Astrocyte (in vitro differentiated cells and primary cell): ENCODE results near the gene EFNA1. TPM values are rescaled to one million over a fixed set of nuclear protein-coding genes. Genes with fewer than 3 reads are reported as not detected.

Experiments
- DNase-seq: peaks from one replicate; pipeline ENCODE4 v3.0.0-alpha.2; 2010; ENCODE audit warnings: low read depth
- FAIRE-seq: peaks from 2 replicates; lab custom pipeline; 2011; peaks lifted over from hg19 to GRCh38; lab: Jason Lieb, UNC
- H2AFZ ChIP-seq: 2 replicates; pipeline ENCODE4 v1.6.0; 2012; ENCODE audit warnings: low read depth, low read length, inconsistent platforms
- H3K27ac ChIP-seq: 2 replicates; pipeline ENCODE4 v1.5.1; 2011; ENCODE audit warnings: low read depth, low read length, inconsistent platforms
- H3K27me3 ChIP-seq: 2 replicates; pipeline ENCODE4 v1.6.0; 2011; ENCODE audit warnings: low read length, inconsistent platforms; ENCODE audit not compliant: insufficient read depth
- H3K36me3 ChIP-seq: 2 replicates; pipeline ENCODE4 v1.5.1; 2011; ENCODE audit warnings: low read length, inconsistent platforms; ENCODE audit not compliant: insufficient read depth
- H3K4me1 ChIP-seq: 2 replicates; pipeline ENCODE4 v1.5.1; 2011; ENCODE audit warnings: low read length, inconsistent platforms; ENCODE audit not compliant: insufficient read depth
- H3K4me2 ChIP-seq: 2 replicates; pipeline ENCODE4 v1.6.0; 2012; ENCODE audit warnings: low read length, inconsistent platforms
- H3K4me3 ChIP-seq: 2 replicates; pipeline ENCODE4 v1.5.1; 2011; ENCODE audit warnings: low read depth, mild to moderate bottlenecking, low read length, inconsistent platforms; ENCODE audit not compliant: insufficient read depth
- H3K79me2 ChIP-seq: 2 replicates; pipeline ENCODE4 v1.6.0; 2012; ENCODE audit warnings: mild to moderate bottlenecking, low read length, inconsistent platforms; ENCODE audit not compliant: insufficient read depth
- H3K9ac ChIP-seq: 2 replicates; pipeline ENCODE4 v1.6.0; 2012; ENCODE audit warnings: mild to moderate bottlenecking, low read length, inconsistent platforms
- H3K9me3 ChIP-seq: 2 replicates; pipeline ENCODE4 v1.5.1; 2012; ENCODE audit warnings: low read depth, mild to moderate bottlenecking, low read length, inconsistent platforms; ENCODE audit not compliant: insufficient read depth
- H4K20me1 ChIP-seq: 2 replicates; pipeline ENCODE4 v1.6.0; 2012; ENCODE audit warnings: low read length, inconsistent platforms; ENCODE audit not compliant: insufficient read depth
- H3K27ac Mint-ChIP-seq: one replicate; pipeline ENCODE4 v1.8.0; 2021; ENCODE audit warnings: mild to moderate bottlenecking, mixed read lengths; ENCODE audit not compliant: unreplicated experiment
- H3K27me3 Mint-ChIP-seq: one replicate; pipeline ENCODE4 v1.8.0; 2021; ENCODE audit warnings: low read depth, mixed read lengths; ENCODE audit not compliant: unreplicated experiment
- H3K36me3 Mint-ChIP-seq: one replicate; pipeline ENCODE4 v1.8.0; 2021; ENCODE audit warnings: low read depth, mixed read lengths; ENCODE audit not compliant: unreplicated experiment
- H3K4me1 Mint-ChIP-seq: one replicate; pipeline ENCODE4 v1.8.0; 2021; ENCODE audit warnings: low read depth, mixed read lengths; ENCODE audit not compliant: unreplicated experiment
- H3K4me3 Mint-ChIP-seq: one replicate; pipeline ENCODE4 v1.8.0; 2021; ENCODE audit warnings: mild to moderate bottlenecking, moderate library complexity, mixed read lengths; ENCODE audit not compliant: unreplicated experiment
- H3K9me3 Mint-ChIP-seq: one replicate; pipeline ENCODE4 v1.8.0; 2021; ENCODE audit warnings: mild to moderate bottlenecking, mixed read lengths; ENCODE audit not compliant: unreplicated experiment
- EZH2 ChIP-seq: IDR thresholded peaks from 2 replicates; pipeline ENCODE4 v1.6.1; 2012; ENCODE audit warnings: mild to moderate bottlenecking, low read length, inconsistent platforms; ENCODE audit not compliant: insufficient read depth
- total RNA-seq: library from RNA; stranded (reverse); gene quantifications from 2 replicates; pipeline ENCODE4 v1.2.1, GENCODE V29; 2021
- TF ChIP-seq, protein P1 (sequence below): IDR thresholded peaks from 2 replicates; pipeline ENCODE4 v1.5.1; 2011; ENCODE audit warnings: low read depth, mild to moderate bottlenecking, inconsistent platforms, low read length, moderate library complexity; ENCODE audit not compliant: insufficient read depth

The EFNA1 gene
- total RNA-seq, 1 donor from 2014 or later, result 16.4 TPM

- no peak overlapping the region for H3K4me3 Mint-ChIP-seq
- H3K27ac Mint-ChIP-seq, result no peak overlapping the region
Measured at GRCh38 chr1:155094622-155094948, 33.1 kb upstream of the EFNA1 start.

GRCh38 chr1:155099331-155099730, 28.3 kb upstream of the EFNA1 start:
- no peak overlapping the region for H3K4me3 Mint-ChIP-seq

More at GRCh38 chr1:155094622-155094948, 33.1 kb upstream of the EFNA1 start:
- H3K79me2 ChIP-seq, result no peaks in the 10 kb centered on the region
- no peak for FAIRE-seq
- H3K9me3 Mint-ChIP-seq, result no peaks in the 10 kb centered on the region
- H3K4me3 ChIP-seq, result no peak overlapping the region
- no peaks in the 10 kb centered on the region for H3K36me3 ChIP-seq
- peaks cover 11% of the 10 kb centered on the region for H3K27me3 Mint-ChIP-seq
- H2AFZ ChIP-seq, result no peak overlapping the region
- no peak overlapping the region for H3K4me2 ChIP-seq
- peaks cover 7% of the 10 kb centered on the region for H3K4me1 ChIP-seq
- peaks cover 10% of the 10 kb centered on the region for H3K4me1 Mint-ChIP-seq
- H4K20me1 ChIP-seq, result no peaks in the 10 kb centered on the region
- DNase-seq, result no peak
- H3K9ac ChIP-seq, result no peak overlapping the region
- no peak for TF ChIP-seq EZH2
- TF ChIP-seq, protein P1, sequence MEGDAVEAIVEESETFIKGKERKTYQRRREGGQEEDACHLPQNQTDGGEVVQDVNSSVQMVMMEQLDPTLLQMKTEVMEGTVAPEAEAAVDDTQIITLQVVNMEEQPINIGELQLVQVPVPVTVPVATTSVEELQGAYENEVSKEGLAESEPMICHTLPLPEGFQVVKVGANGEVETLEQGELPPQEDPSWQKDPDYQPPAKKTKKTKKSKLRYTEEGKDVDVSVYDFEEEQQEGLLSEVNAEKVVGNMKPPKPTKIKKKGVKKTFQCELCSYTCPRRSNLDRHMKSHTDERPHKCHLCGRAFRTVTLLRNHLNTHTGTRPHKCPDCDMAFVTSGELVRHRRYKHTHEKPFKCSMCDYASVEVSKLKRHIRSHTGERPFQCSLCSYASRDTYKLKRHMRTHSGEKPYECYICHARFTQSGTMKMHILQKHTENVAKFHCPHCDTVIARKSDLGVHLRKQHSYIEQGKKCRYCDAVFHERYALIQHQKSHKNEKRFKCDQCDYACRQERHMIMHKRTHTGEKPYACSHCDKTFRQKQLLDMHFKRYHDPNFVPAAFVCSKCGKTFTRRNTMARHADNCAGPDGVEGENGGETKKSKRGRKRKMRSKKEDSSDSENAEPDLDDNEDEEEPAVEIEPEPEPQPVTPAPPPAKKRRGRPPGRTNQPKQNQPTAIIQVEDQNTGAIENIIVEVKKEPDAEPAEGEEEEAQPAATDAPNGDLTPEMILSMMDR, result no peak
- H3K36me3 Mint-ChIP-seq, result no peaks in the 10 kb centered on the region
- peaks cover 17% of the 10 kb centered on the region for H3K27me3 ChIP-seq
- no peak overlapping the region for H3K27ac ChIP-seq
- no peaks in the 10 kb centered on the region for H3K9me3 ChIP-seq

DNA sequence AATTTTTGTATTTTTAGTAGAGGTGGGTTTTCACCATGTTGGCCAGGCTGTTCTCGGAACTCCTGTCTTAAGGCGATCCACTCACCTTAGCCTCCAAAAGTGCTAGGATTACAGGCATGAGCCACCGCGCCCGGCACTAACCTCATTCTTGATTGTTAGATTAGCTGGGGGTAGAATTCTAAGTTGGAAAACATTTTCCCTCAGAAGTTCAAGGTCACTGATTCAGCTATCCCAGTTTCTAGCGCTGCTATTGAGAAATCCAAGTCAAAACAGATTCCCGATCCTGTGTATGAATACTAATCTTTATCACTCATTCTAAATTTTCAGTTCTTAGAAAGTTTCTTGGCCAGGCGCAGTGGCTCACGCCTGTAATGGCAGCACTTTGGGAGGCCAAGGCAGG, 24.4 kb upstream of the EFNA1 start:
- Histone ChIP-seq H3K4me3 (no peak overlapping the region), H3K9ac (no peak overlapping the region), H3K27ac (no peak overlapping the region), H3K9me3 (no peaks in the 10 kb centered on the region), H3K79me2 (no peaks in the 10 kb centered on the region), H2AFZ (no peak overlapping the region), H3K27me3 (peaks cover 10% of the 10 kb centered on the region), H3K4me2 (no peak overlapping the region), H3K4me1 (no peaks in the 10 kb centered on the region), H4K20me1 (no peaks in the 10 kb centered on the region), H3K36me3 (no peaks in the 10 kb centered on the region)
- H3K27me3 Mint-ChIP-seq, result peaks cover 24% of the 10 kb centered on the region
- H3K9me3 Mint-ChIP-seq, result peaks cover 2% of the 10 kb centered on the region
- FAIRE-seq, result no peak
- H3K27ac Mint-ChIP-seq, result no peak overlapping the region
- no peak for TF ChIP-seq EZH2
- TF ChIP-seq, protein P1, result no peak
- no peak for DNase-seq
- peaks cover 1% of the 10 kb centered on the region for H3K36me3 Mint-ChIP-seq
- no peaks in the 10 kb centered on the region for H3K4me1 Mint-ChIP-seq
- no peak overlapping the region for H3K4me3 Mint-ChIP-seq

More at GRCh38 chr1:155099331-155099730, 28.3 kb upstream of the EFNA1 start:
- no peaks in the 10 kb centered on the region for H3K36me3 Mint-ChIP-seq
- Histone ChIP-seq H3K36me3 (no peaks in the 10 kb centered on the region), H2AFZ (no peak overlapping the region), H3K4me3 (no peak overlapping the region), H3K4me1 (no peaks in the 10 kb centered on the region), H3K79me2 (no peaks in the 10 kb centered on the region), H3K9me3 (no peaks in the 10 kb centered on the region), H3K27ac (no peak overlapping the region), H3K4me2 (no peak overlapping the region), H4K20me1 (no peaks in the 10 kb centered on the region), H3K9ac (no peak overlapping the region), H3K27me3 (peaks cover 17% of the 10 kb centered on the region)
- no peak for FAIRE-seq
- DNase-seq, result no peak
- H3K27me3 Mint-ChIP-seq, result no peaks in the 10 kb centered on the region
- TF ChIP-seq EZH2, result no peak
- no peaks in the 10 kb centered on the region for H3K9me3 Mint-ChIP-seq
- peaks cover 1% of the 10 kb centered on the region for H3K4me1 Mint-ChIP-seq
- H3K27ac Mint-ChIP-seq, result no peak overlapping the region
